GM18951 (cell line): ENCODE data around the gene KRTAP10-12.

Experiments used
- POLR2A ChIP-seq: IDR thresholded peaks from 4 replicates; pipeline ENCODE4 v1.6.1; 2011; ENCODE audit warnings: mild to moderate bottlenecking; ENCODE audit not compliant: insufficient read length, insufficient read depth; ENCODE audit errors: extremely low read depth
- in situ Hi-C: fragments of 300-500 bp; cut with MboI; formaldehyde crosslinking; loops from one replicate; pipeline ENCODE4 v1.12.0; 2022; ENCODE audit warnings: low sequenced_read_pairs, mixed read lengths, inconsistent platforms; ENCODE audit not compliant: unreplicated experiment

The KRTAP10-12 gene

DNA sequence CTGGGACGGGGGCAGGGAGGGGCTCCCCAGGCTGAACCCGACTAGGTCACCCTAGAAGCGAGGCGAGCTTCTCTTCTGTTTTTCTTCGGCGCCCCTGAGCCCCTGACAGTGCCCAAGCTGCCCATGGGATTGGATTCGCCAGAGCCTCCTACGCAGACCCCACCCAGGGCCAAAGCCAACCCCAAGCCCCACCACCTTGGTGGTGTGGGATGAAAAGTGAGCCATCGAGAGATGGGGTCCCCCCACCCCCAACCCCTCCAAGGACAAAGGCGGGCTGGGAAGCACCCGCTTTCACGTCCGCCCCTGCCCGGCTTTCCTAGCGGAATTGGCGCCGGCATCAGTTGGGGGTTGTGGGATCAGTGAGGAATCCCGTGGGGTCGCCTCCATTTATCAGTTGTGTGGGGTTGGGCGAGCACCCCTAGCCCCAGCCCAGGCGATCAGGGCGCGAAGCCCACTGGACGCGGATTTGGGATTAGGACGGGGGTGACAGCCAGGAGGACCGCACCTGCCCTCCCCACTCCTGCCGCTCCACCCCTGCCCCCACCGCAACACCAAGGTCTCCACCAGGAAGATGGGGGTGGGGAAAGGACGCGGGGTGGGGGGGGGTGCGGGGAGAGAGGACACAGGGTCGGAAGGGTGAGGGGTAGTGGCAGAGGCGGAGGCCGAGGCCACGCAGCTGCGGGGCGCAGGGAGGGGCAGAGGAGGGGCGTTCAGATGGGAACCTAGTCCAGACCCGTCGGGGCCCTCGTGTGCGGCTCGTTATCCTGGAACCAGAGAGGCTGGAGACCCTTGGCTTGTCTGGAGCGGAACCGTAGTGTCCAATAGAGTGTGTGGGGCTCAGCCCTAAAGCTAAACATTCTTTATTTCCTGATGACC lies 10.0 kb downstream of the KRTAP10-12 start:
- TF ChIP-seq POLR2A = no peak
- in situ Hi-C loops = no loop called here

DNA sequence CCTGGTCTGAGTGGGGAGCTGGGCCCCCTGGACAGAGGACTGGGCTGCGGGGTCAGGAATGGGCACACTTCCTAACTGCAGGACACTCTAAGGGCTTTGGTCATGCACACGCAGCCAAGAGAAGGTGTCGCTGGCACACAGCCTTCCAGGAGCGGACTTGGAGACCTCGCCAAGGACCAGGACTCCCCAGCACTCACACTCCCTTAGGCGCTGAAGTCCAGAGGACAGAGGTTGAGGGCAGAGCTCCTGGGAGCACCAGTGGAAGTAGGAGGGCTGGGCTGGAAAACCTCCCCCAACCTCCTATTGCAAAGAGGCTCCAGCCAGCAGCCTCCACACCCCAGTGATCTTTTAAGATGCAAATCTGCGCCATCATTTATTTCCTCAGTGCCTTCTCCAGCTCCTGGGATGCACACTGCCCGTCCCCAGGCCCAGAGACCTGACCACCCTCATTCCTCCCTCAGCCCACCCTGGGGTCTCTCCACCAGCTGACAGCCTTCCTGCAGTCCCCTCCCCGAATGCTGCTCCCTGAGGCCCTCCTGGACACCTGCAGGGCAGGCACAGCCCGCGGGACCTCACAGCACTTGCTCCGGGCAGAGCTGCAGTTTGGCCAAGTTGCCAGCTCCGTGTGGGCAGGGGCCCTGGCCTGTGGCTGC lies 11.4 kb downstream of the KRTAP10-12 start:
- TF ChIP-seq POLR2A = no peak
- in situ Hi-C loops = no loop called here

DNA sequence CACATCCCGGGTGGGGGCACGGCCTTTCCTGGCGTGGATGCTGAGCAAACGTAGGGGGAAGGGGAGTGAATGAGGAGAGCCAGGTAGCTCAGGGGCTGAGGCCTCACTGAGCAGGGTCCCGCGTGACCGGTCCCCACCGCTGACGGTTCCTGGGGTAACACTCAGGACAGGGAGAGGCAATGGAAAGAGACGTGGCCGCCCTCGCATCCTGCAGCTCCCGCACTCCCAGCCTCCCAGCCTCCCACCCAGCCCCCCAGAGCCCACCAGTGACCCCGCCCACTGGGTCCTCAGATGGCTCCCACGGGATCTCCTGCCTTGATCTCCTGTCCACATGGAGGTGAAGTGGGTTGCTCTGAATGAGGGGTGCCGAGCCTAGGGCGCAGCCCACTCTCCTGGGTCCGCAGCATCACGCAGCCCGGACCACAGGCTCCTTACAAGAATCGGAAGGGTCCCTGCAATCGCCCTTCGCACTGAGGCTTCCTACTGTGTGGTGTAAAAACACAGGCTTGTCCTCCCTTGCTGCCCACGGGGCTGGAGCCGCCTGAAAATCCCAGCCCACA lies 12.0 kb downstream of the KRTAP10-12 start:
- in situ Hi-C loops = no loop called here
- no peak for TF ChIP-seq POLR2A

DNA sequence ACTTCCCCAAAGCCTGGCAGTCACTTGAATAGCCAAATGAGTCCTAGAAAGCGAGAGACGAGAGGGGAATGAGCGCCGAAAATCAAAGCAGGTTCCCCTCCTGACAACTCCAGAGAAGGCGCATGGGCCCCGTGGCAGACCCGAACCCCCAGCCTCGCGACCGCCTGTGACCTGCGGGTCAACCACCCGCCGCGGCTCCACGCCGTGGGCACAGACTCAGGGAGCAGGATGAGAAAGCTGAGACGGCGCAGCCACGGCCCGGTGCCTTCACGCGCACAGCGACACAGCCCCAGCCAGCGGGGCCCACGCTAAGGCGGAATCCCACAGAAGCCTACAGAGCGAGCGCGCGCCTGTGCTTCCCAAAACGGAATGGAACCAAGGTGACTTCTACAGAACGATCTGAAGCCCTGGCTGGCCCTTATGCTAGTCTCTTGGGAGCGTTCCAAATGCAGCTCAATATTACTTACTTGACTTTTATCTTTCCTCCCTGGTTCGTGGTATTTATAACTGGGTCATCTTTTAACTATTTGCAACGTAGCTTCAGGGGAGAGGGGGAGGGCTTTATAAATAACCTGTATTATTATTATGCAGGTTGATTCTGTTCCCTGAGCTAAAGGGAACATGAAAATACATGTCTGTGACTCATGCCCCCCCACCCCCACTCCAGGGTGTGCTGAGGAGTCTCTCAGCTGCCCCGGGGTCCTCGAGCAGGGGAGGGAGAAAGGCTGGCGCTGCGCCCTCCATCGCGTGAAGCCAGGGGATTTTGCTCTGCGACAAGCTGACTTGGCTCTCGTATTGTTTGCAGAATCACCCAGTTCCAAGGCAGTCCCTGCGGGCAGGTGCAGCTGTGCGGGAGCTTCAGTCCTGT lies 12.7 kb downstream of the KRTAP10-12 start:
- TF ChIP-seq POLR2A = no peak
- in situ Hi-C loops = no loop called here

DNA sequence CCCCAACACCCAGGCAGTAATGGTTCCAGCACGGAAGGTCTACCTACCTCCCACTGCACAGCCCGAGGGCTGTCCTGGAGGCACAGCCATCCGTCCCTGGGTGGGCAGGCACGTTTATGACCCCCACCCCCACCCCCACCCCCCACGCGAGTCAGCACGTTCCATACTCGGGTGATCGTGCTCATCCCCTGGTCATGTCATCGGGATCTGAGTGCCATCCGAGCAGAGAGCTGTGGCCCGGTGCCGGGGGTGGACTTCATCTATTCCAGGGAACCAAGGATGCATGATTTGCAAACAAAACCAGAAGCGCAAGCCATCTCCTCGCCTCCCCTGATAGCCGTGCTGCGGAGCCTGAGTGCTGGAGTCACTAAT lies 13.3 kb downstream of the KRTAP10-12 start:
- in situ Hi-C loops = no loop called here
- no peak for TF ChIP-seq POLR2A

DNA sequence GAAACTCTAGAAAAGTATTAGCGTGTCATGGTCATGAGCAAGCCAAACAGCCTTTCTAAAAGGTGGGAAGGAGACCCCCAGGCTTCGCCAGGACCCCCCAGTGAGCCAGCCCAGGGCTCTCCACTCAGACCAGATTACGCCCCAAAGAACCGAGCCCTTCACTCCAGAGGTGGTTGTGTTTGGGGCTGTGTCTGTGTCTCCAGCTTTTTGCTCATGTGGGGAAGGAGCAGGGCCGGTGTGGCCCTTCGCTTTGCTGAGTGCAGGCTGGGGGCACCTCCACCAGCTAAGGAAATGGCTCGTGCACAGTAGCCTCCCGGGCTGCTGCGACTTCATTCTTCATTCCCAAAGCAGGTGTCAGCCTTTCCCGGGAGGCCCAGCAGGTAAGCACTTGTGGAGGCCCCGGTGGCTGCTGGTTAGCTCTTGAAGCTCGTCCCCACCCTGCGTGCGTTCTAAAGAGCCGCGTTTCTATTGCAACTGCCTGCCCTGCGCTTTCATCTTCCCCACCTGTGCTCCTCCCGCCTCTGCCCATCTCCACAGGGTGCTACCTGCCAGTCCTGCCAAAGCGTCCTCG lies 13.9 kb downstream of the KRTAP10-12 start:
- TF ChIP-seq POLR2A = no peak
- in situ Hi-C loops = no loop called here

DNA sequence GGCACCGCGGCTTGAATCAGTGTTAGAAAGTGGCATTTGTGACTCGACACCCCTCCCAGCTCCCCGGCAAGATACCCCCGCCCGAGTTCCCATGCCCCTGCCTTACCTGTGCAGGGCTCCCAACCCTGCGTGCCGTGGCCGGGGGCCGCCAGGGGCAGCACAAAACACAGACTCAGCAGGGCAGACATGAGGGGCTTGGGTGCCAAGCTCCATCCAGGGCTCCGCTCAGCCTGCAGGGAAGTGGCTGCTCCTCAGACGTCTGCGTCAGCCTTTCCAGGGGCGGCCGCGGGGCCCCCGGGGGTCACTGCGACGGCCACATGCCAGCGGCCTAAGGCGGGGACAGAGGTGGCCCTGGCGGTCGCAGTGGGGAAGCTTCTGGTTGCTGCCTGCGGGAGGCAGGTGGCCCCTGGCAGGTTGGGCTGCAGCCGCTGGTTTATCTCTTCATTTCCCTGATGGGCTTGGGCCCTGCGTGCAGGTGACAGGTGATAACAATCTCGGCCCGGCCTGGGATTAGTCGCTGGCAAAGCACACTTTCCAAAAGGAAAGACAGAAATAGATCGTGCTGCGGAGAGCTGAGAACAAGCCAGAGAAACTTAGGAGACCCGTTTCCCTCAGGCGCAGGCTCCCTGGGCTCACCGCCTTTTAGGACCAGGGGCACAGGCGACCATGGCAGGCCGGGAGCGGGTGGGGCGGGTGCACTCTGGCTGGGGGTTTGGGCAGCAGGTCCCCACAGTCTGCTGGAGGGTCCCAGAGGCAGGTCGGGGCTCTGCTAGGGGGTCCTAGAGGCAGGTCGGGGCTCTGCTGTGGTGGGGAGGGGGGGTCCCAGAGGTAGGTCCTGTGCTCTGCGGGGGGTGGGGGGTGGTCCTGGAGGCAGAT lies 14.6 kb downstream of the KRTAP10-12 start, which contains the start of gene TSPEAR:
Gene TSPEAR (minus strand): TSS at position 246 of the 876 bp plus-strand sequence. CDS start 58 bp downstream, at position 188.
- in situ Hi-C loops = no loop called here

DNA sequence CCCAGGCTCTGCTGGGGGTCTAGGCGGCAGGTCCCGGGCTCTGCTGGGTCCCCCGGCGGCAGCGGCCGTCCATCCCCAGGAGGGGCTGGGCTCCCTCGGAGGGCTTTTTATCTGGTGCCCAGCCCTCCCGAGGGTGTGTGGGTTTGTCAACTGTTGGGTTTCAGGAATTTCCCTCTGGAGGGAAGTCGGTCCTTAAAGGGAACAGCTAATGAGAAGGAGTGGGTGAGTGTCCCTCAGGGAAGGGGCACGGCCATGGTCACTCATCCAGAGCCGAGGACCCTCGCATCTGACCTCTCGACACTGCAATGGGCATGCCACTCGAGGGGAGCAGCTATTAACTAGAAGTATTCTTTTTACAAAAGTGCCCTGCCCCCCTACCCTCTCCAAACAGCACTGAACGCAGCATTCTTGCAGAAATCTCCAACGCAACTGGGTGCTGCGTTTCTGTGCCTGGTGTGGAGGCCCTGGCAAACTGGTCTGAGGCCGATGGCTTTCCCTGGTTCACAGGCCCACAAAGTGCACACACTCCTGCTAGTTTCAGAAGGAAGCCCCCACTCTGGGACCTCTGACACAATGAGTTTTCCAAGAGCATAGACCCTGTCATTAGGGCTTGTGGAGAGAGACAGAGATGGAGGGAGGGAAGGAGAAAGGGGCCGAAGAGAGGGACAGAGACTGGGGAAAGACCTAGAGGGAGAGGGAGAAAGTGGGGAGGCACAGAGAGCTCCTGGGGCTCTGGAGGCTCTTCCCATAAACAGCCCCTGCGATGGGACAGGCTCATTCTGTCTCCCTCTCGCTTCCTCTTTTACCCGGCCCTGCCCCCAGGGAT lies 15.4 kb downstream of the KRTAP10-12 start:
- in situ Hi-C loops = no loop called here
- no peak for TF ChIP-seq POLR2A

More for the DNA sequence above, 14.6 kb downstream of the KRTAP10-12 start, which contains the start of gene TSPEAR:
- no peak for TF ChIP-seq POLR2A

DNA sequence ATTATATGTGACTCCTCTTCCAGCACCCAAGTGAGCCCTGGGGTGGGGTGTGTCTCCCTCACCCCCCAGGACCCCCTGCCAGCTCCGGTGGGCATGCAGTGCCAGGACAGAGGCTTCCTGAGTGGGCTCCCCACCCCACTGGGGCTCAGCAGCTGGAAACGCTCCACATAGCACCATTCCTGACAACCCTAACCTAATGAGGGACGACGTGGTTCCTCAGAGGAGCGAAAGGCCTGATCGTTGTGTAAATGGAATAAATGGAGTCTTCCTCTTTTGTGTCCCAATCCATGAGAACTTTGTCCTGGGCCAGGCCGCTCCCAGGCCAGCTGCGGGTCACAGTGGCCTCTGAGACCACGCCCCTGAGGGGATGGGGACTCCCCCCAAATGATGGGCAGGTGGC lies 16.2 kb downstream of the KRTAP10-12 start:
- in situ Hi-C loops = no loop called here
- TF ChIP-seq POLR2A = no peak

DNA sequence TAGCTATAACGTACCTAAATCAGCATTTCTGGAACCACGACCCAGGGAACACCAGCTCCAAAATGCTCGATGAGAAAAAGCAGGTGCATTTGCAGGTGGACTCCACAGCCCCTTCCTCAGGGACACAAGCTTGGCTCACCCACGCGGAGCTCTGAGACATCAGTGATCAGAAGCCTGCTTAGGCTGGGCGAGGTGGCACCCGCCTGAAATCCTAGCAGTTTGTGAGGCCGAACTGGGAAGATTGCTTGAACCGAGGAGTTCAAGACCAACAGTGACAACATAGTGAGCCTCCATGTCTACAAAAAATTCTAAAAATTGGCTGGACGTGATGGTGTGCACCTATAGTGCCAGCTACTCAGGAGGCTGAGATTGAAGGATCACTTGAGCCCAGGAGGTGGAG lies 16.9 kb downstream of the KRTAP10-12 start:
- in situ Hi-C loops = no loop called here
- no peak for TF ChIP-seq POLR2A

DNA sequence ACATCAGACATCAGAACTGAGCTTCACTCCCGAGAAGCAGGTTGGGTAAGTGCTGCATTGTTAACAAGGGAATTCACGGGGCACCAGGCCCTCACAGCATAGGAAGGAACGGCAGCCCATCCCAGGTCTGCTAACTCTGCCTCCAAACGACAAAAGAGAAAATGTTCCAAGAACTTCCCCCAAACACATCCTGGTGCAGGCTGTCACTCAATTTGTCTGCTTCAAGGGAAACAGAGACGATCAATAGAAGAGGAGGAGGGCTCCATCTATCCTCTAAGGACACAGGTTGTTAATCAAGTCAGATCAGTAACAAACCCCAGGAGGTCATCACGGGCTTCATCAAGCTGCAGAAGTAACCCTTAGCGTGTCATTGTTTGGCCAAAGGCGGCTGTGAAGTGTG lies 17.9 kb downstream of the KRTAP10-12 start:
- TF ChIP-seq POLR2A = no peak

DNA sequence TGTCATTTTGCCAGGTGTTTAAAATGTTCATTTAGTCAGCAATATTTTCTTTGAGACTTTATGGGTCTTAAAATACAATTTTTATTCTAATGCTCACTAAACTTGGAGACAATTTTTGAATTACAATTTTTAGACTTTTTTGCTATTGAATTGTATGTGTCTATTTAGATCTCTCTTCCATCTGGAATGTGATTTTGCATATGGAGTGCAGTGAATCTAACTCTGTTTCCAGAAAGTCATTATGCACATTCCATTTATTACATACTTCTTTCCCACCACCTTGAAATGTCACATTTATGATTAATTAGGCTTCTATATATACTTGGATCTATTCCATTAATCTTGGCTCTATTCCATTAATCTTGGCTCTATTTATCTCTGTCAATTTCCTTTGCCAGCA lies 20.0 kb downstream of the KRTAP10-12 start:
- in situ Hi-C loops = no loop called here
- TF ChIP-seq POLR2A = no peak

More for the DNA sequence above, 17.9 kb downstream of the KRTAP10-12 start:
- in situ Hi-C loops = no loop called here
